ENCODE results near the gene LSAMP.

DNA sequence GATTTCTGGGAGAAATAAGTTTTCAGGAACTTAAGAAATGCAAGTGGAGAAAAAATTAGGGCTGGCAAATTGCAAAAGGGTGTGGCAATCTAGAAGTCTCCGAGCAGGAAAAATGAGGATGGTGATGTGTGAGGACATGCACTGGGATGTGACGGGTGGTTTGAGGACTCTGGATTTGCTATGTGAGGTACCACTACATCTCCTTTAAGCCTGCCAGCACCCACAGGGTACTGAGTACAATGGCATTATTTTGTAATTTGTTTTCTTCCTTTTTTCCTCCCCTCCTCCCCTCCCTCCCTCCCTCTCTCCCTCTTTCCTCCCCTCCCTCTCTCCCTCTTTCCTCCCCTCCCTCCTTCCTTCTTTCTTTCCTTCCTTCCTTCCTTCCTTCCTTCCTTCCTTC lies 584.5 kb downstream of the LSAMP start:
- TF ChIP-seq, protein P1, sequence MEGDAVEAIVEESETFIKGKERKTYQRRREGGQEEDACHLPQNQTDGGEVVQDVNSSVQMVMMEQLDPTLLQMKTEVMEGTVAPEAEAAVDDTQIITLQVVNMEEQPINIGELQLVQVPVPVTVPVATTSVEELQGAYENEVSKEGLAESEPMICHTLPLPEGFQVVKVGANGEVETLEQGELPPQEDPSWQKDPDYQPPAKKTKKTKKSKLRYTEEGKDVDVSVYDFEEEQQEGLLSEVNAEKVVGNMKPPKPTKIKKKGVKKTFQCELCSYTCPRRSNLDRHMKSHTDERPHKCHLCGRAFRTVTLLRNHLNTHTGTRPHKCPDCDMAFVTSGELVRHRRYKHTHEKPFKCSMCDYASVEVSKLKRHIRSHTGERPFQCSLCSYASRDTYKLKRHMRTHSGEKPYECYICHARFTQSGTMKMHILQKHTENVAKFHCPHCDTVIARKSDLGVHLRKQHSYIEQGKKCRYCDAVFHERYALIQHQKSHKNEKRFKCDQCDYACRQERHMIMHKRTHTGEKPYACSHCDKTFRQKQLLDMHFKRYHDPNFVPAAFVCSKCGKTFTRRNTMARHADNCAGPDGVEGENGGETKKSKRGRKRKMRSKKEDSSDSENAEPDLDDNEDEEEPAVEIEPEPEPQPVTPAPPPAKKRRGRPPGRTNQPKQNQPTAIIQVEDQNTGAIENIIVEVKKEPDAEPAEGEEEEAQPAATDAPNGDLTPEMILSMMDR (IDR thresholded peaks at IDR 0.05; ENCODE audit: extremely low read depth in 1 of 2, insufficient read depth in 1 of 2, low read depth in 1 of 2, low read length in 2 of 2): no peak
- TF ChIP-seq JUN (IDR thresholded peaks at IDR 0.05; ENCODE audit: borderline replicate concordance, insufficient read depth, insufficient read length, low read depth) (no peak), EZH2 (IDR thresholded peaks at IDR 0.05; ENCODE audit: borderline replicate concordance, low read depth, low read length, severe bottlenecking) (no peak), FOS (IDR thresholded peaks at IDR 0.05; ENCODE audit: borderline replicate concordance, insufficient read depth, low read length) (no peak), POLR2AphosphoS5 (IDR thresholded peaks at IDR 0.05; ENCODE audit: insufficient read depth, low read depth, low read length) (no peak), POLR2A (IDR thresholded peaks at IDR 0.05; ENCODE audit: low read depth, low read length) (no peak), MYC (IDR thresholded peaks at IDR 0.05; ENCODE audit: low read depth, low read length) (no peak), GATA2 (IDR thresholded peaks at IDR 0.05; ENCODE audit: insufficient read depth, insufficient read length, low read depth, low read length) (no peak)
- TF ChIP-seq, protein P2, sequence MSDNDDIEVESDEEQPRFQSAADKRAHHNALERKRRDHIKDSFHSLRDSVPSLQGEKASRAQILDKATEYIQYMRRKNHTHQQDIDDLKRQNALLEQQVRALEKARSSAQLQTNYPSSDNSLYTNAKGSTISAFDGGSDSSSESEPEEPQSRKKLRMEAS (IDR thresholded peaks at IDR 0.05; ENCODE audit: insufficient read depth, insufficient read length): no peak
